Nephron progenitor cell (in vitro differentiated cells): ENCODE data around the gene POLR2C.

Experiments
- DNase-seq: peaks from one replicate; pipeline ENCODE4 v3.0.0; 2021
- H3K27ac Mint-ChIP-seq: 2 replicates; pipeline ENCODE4 v1.8.0; 2021; ENCODE audit warnings: mild to moderate bottlenecking, moderate library complexity, mixed read lengths
- H3K27me3 Mint-ChIP-seq: 2 replicates; pipeline ENCODE4 v1.8.0; 2021; ENCODE audit warnings: mild to moderate bottlenecking, low read depth, mixed read lengths; ENCODE audit not compliant: poor library complexity
- H3K36me3 Mint-ChIP-seq: 2 replicates; pipeline ENCODE4 v1.8.0; 2021; ENCODE audit warnings: low read depth, mixed read lengths
- H3K4me1 Mint-ChIP-seq: 2 replicates; pipeline ENCODE4 v1.8.0; 2021; ENCODE audit warnings: mixed read lengths
- H3K4me3 Mint-ChIP-seq: 2 replicates; pipeline ENCODE4 v1.8.0; 2021; ENCODE audit warnings: mild to moderate bottlenecking, moderate library complexity, mixed read lengths
- H3K9me3 Mint-ChIP-seq: 2 replicates; pipeline ENCODE4 v1.8.0; 2021; ENCODE audit warnings: mild to moderate bottlenecking, moderate library complexity, mixed read lengths
- CTCF ChIP-seq: fragments of 200-600 bp; sonication (generic); IDR thresholded peaks from 2 replicates; pipeline ENCODE4 v1.5.0; 2021; ENCODE audit warnings: antibody characterized with exemption

The POLR2C gene

GRCh38 chr16:57516773-57517172, 54.3 kb downstream of the POLR2C start:
- Mint-ChIP-seq H3K9me3 (no peaks in the 10 kb centered on the region), H3K36me3 (peaks cover 16% of the 10 kb centered on the region), H3K4me1 (peaks cover 29% of the 10 kb centered on the region), H3K27ac (no peak overlapping the region), H3K27me3 (no peaks in the 10 kb centered on the region), H3K4me3 (no peak overlapping the region)
- DNase-seq = no peak
- no peak for TF ChIP-seq CTCF

GRCh38 chr16:57517397-57518367, 55.2 kb downstream of the POLR2C start:
- Mint-ChIP-seq H3K4me1 (peaks cover 29% of the 10 kb centered on the region), H3K36me3 (peaks cover 16% of the 10 kb centered on the region), H3K27me3 (no peaks in the 10 kb centered on the region), H3K27ac (no peak overlapping the region), H3K9me3 (no peaks in the 10 kb centered on the region), H3K4me3 (no peak overlapping the region)
- no peak for DNase-seq
- TF ChIP-seq CTCF = no peak

- H3K9me3 Mint-ChIP-seq = no peaks in the 10 kb centered on the region
- H3K4me3 Mint-ChIP-seq = no peak overlapping the region
- no peak overlapping the region for H3K27ac Mint-ChIP-seq
- no peaks in the 10 kb centered on the region for H3K27me3 Mint-ChIP-seq
- TF ChIP-seq CTCF = no peak
- no peak for DNase-seq
- H3K36me3 Mint-ChIP-seq = peaks cover 16% of the 10 kb centered on the region
- peaks cover 21% of the 10 kb centered on the region for H3K4me1 Mint-ChIP-seq
These were observed 56.0 kb downstream of the POLR2C start for GRCh38 chr16:57518520-57518919.

GRCh38 chr16:57518922-57519321, 56.4 kb downstream of the POLR2C start:
- H3K36me3 Mint-ChIP-seq = peaks cover 16% of the 10 kb centered on the region
- H3K27ac Mint-ChIP-seq = no peak overlapping the region
- H3K27me3 Mint-ChIP-seq = no peaks in the 10 kb centered on the region
- no peak for DNase-seq
- no peaks in the 10 kb centered on the region for H3K9me3 Mint-ChIP-seq
- TF ChIP-seq CTCF = no peak
- H3K4me1 Mint-ChIP-seq = peaks cover 17% of the 10 kb centered on the region
- H3K4me3 Mint-ChIP-seq = no peak overlapping the region

GRCh38 chr16:57519796-57520360, 57.4 kb downstream of the POLR2C start:
- Mint-ChIP-seq H3K9me3 (no peaks in the 10 kb centered on the region), H3K27ac (no peak overlapping the region), H3K4me3 (no peak overlapping the region), H3K4me1 (peaks cover 10% of the 10 kb centered on the region), H3K36me3 (peaks cover 16% of the 10 kb centered on the region), H3K27me3 (no peaks in the 10 kb centered on the region)
- peak; percentile 98 for TF ChIP-seq CTCF
- DNase-seq = peak; percentile 88
